Neuron (in vitro differentiated cells): ENCODE results near the gene ATP6V1G3.
"Not testable (repeated sequence)": the region's sequence is repeated elsewhere in the genome, so short reads cannot be mapped to it uniquely, and the experiment has no call there.

Source experiments
- H2AFZ ChIP-seq: one replicate; pipeline ENCODE4 v1.6.1; 2013; ENCODE audit warnings: low read depth, mild to moderate bottlenecking, inconsistent platforms, low read length, moderate library complexity
- H3K27me3 ChIP-seq: one replicate; pipeline ENCODE4 v1.6.1; 2013; ENCODE audit warnings: low read length; ENCODE audit not compliant: insufficient read depth
- H3K36me3 ChIP-seq: one replicate; pipeline ENCODE4 v1.6.1; 2013; ENCODE audit warnings: low read length; ENCODE audit not compliant: insufficient read depth
- H3K4me1 ChIP-seq: one replicate; pipeline ENCODE4 v1.6.1; 2013; ENCODE audit warnings: low read length; ENCODE audit not compliant: insufficient read depth
- H3K4me3 ChIP-seq: 2 replicates; pipeline ENCODE4 v1.5.1; 2013; ENCODE audit warnings: mild to moderate bottlenecking, low read length, moderate library complexity
- H3K9me3 ChIP-seq: one replicate; pipeline ENCODE4 v1.6.1; 2013; ENCODE audit warnings: low read length

The ATP6V1G3 gene

GRCh38 chr1:198486903-198487302, 53.6 kb downstream of the ATP6V1G3 start:
- no peaks in the 10 kb centered on the region for H3K27me3 ChIP-seq
- H3K4me3 ChIP-seq: no peak overlapping the region

DNA sequence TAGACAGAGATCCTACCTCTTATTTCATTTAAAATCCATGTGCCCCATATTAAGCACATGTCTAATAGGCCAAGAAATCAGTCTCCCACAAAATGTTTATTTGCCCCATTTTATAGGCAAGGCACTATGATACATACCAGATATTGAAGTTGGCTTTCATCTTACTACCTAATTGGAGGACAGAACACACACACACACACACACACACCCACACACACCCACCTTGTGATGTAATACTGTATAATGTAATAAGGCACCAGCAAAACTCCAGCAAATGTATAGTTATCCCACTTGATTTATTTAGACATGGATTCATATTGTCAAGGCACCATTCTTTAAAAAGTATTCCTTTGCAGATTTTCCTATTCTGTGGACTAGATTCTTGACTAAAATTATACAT, 56.8 kb downstream of the ATP6V1G3 start:
- no peaks in the 10 kb centered on the region for H3K36me3 ChIP-seq
- H3K9me3 ChIP-seq: no peaks in the 10 kb centered on the region
- no peaks in the 10 kb centered on the region for H3K27me3 ChIP-seq
- no peaks in the 10 kb centered on the region for H3K4me1 ChIP-seq
- no peak overlapping the region for H3K4me3 ChIP-seq
- no peak overlapping the region for H2AFZ ChIP-seq

More at GRCh38 chr1:198486903-198487302, 53.6 kb downstream of the ATP6V1G3 start:
- Histone ChIP-seq H3K36me3 (no peaks in the 10 kb centered on the region), H3K4me1 (no peaks in the 10 kb centered on the region), H2AFZ (no peak overlapping the region), H3K9me3 (no peaks in the 10 kb centered on the region)

- no peaks in the 10 kb centered on the region for H3K36me3 ChIP-seq
- H3K4me3 ChIP-seq: no peak overlapping the region
- H2AFZ ChIP-seq: no peak overlapping the region
- no peaks in the 10 kb centered on the region for H3K9me3 ChIP-seq
- no peaks in the 10 kb centered on the region for H3K27me3 ChIP-seq
- H3K4me1 ChIP-seq: no peaks in the 10 kb centered on the region
These were observed 57.5 kb downstream of the ATP6V1G3 start for GRCh38 chr1:198483006-198483405.

DNA sequence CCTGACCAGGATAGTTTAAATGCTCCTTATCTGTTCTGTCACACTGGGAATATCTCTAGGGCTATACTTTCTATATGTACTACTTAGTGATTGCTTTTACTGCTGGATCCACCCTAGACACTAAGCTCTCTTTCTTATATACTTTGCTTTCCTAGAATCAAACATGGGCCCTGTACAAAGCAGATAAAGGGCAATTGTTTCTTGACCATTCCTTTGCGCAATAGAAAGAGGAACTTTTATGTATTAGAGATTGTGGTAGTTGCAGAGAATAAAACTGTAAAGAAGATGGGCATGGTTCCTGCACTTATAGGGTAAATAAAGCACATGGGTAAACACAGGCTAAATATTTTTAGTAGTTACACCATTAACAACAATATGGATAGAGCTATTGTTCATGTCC, 58.8 kb downstream of the ATP6V1G3 start:
- Histone ChIP-seq H2AFZ (no peak overlapping the region), H3K4me1 (no peaks in the 10 kb centered on the region), H3K36me3 (no peaks in the 10 kb centered on the region), H3K27me3 (no peaks in the 10 kb centered on the region), H3K4me3 (no peak overlapping the region), H3K9me3 (no peaks in the 10 kb centered on the region)

- H3K9me3 ChIP-seq: no peaks in the 10 kb centered on the region
- no peak overlapping the region for H2AFZ ChIP-seq
- no peaks in the 10 kb centered on the region for H3K36me3 ChIP-seq
- no peaks in the 10 kb centered on the region for H3K4me1 ChIP-seq
- no peak overlapping the region for H3K4me3 ChIP-seq
- no peaks in the 10 kb centered on the region for H3K27me3 ChIP-seq
These were observed 59.6 kb downstream of the ATP6V1G3 start for GRCh38 chr1:198480876-198481275.

DNA sequence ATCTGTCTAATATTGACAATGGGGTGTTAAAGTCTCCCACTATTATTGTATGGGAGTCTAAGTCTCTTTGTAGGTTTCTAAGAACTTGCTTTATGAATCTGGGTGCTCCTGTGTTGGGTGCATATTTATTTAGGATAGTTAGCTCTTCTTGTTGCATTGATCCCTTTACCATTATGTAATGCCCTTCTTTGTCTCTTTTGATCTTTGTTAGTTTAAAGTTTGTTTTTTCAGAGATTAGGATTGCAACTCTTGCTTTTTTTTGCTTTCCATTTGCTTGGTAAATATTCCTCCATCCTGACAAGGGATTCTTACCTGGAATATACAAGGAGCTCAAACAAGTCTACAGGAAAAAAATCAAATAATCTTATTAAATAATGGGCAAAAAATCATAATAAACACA, 63.1 kb downstream of the ATP6V1G3 start:
- not testable (repeated sequence) for H3K36me3 ChIP-seq, H3K4me1 ChIP-seq, H2AFZ ChIP-seq, H3K4me3 ChIP-seq, H3K9me3 ChIP-seq, H3K27me3 ChIP-seq
